ENCODE results near the gene PCSK9.

The PCSK9 gene

GRCh38 chr1:55000110-55001085 is 39.0 kb upstream of the PCSK9 start:
- DNase-seq (ENCODE audit: extremely low read depth, low read depth) = no peak
- TF ChIP-seq, protein P1, sequence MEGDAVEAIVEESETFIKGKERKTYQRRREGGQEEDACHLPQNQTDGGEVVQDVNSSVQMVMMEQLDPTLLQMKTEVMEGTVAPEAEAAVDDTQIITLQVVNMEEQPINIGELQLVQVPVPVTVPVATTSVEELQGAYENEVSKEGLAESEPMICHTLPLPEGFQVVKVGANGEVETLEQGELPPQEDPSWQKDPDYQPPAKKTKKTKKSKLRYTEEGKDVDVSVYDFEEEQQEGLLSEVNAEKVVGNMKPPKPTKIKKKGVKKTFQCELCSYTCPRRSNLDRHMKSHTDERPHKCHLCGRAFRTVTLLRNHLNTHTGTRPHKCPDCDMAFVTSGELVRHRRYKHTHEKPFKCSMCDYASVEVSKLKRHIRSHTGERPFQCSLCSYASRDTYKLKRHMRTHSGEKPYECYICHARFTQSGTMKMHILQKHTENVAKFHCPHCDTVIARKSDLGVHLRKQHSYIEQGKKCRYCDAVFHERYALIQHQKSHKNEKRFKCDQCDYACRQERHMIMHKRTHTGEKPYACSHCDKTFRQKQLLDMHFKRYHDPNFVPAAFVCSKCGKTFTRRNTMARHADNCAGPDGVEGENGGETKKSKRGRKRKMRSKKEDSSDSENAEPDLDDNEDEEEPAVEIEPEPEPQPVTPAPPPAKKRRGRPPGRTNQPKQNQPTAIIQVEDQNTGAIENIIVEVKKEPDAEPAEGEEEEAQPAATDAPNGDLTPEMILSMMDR (IDR thresholded peaks at IDR 0.05; ENCODE audit: low read depth, low read length) = no peak

- no peak for DNase-seq (ENCODE audit: extremely low read depth, low read depth)
Measured at GRCh38 chr1:55001311-55001710, 38.0 kb upstream of the PCSK9 start.

GRCh38 chr1:55002686-55003085 is 36.7 kb upstream of the PCSK9 start:
- TF ChIP-seq, protein P1 (IDR thresholded peaks at IDR 0.05; ENCODE audit: low read depth, low read length) = no peak
- no peak for DNase-seq (ENCODE audit: extremely low read depth, low read depth)

More at GRCh38 chr1:55001311-55001710, 38.0 kb upstream of the PCSK9 start:
- TF ChIP-seq, protein P1 (IDR thresholded peaks at IDR 0.05; ENCODE audit: low read depth, low read length) = no peak

GRCh38 chr1:55005351-55006140 is 33.8 kb upstream of the PCSK9 start:
- TF ChIP-seq, protein P1 (IDR thresholded peaks at IDR 0.05; ENCODE audit: low read depth, low read length) = no peak
- DNase-seq (ENCODE audit: extremely low read depth, low read depth) = no peak

- TF ChIP-seq, protein P1 (IDR thresholded peaks at IDR 0.05; ENCODE audit: low read depth, low read length) = no peak
- DNase-seq (ENCODE audit: extremely low read depth, low read depth) = no peak
Measured at GRCh38 chr1:55006931-55007330, 32.4 kb upstream of the PCSK9 start.

- TF ChIP-seq, protein P1 (IDR thresholded peaks at IDR 0.05; ENCODE audit: low read depth, low read length) = no peak
- no peak for DNase-seq (ENCODE audit: extremely low read depth, low read depth)
Measured at GRCh38 chr1:55007625-55008024, 31.7 kb upstream of the PCSK9 start.
